Measurements from ENCODE around the gene VPS54. TPM values are rescaled to one million over a fixed set of nuclear protein-coding genes. Genes with fewer than 3 reads are reported as not detected.

Gene VPS54
- total RNA-seq, 1 experiment from 2014 or later: 33.8 TPM

GRCh38 chr2:63875131-63875527 is 144.1 kb downstream of the VPS54 start:
- DNase-seq: no peak
- H3K9ac ChIP-seq (ENCODE audit: low read length): no peak overlapping the region
- H3K4me2 ChIP-seq (ENCODE audit: low read depth, low read length, poor library complexity, severe bottlenecking): no peak overlapping the region
- no peaks in the 10 kb centered on the region for H3K4me1 ChIP-seq (ENCODE audit: low read length)
- H4K20me1 ChIP-seq (ENCODE audit: insufficient read depth, low read depth, low read length): no peaks in the 10 kb centered on the region
- H3K27me3 ChIP-seq (ENCODE audit: low read length): no peaks in the 10 kb centered on the region
- H2AFZ ChIP-seq (ENCODE audit: low read length): no peak overlapping the region
- H3K79me2 ChIP-seq (ENCODE audit: low read length): peaks cover 85% of the 10 kb centered on the region
- no peak overlapping the region for H3K27ac ChIP-seq (ENCODE audit: low read length)
- H3K9me2 ChIP-seq (replicated peaks; ENCODE audit: insufficient read depth, low read length): no peaks in the 10 kb centered on the region
- H3K36me3 ChIP-seq (ENCODE audit: insufficient read depth, low read length): peaks cover 42% of the 10 kb centered on the region
- H3K9me3 ChIP-seq (ENCODE audit: low read length): no peaks in the 10 kb centered on the region; the same call in 1 of the 2 replicates
- H3K4me3 ChIP-seq (ENCODE audit: low read length): no peak overlapping the region

- H3K9ac ChIP-seq (ENCODE audit: low read length): no peak overlapping the region
- H3K27ac ChIP-seq (ENCODE audit: low read length): no peak overlapping the region
- H3K36me3 ChIP-seq (ENCODE audit: insufficient read depth, low read length): peaks cover 44% of the 10 kb centered on the region
- H3K4me3 ChIP-seq (ENCODE audit: low read length): no peak overlapping the region
- H3K4me1 ChIP-seq (ENCODE audit: low read length): no peaks in the 10 kb centered on the region
- H3K79me2 ChIP-seq (ENCODE audit: low read length): peaks cover 85% of the 10 kb centered on the region
- no peak overlapping the region for H3K4me2 ChIP-seq (ENCODE audit: low read depth, low read length, poor library complexity, severe bottlenecking)
- DNase-seq: no peak
- no peaks in the 10 kb centered on the region; the same call in 1 of the 2 replicates for H3K9me3 ChIP-seq (ENCODE audit: low read length)
- H3K27me3 ChIP-seq (ENCODE audit: low read length): no peaks in the 10 kb centered on the region
- no peak overlapping the region for H2AFZ ChIP-seq (ENCODE audit: low read length)
- no peaks in the 10 kb centered on the region for H4K20me1 ChIP-seq (ENCODE audit: insufficient read depth, low read depth, low read length)
- H3K9me2 ChIP-seq (replicated peaks; ENCODE audit: insufficient read depth, low read length): no peaks in the 10 kb centered on the region
Measured at GRCh38 chr2:63874204-63875130, 144.8 kb downstream of the VPS54 start.

- Histone ChIP-seq H3K9ac (ENCODE audit: low read length) (no peak overlapping the region), H3K27ac (ENCODE audit: low read length) (no peak overlapping the region), H3K36me3 (ENCODE audit: insufficient read depth, low read length) (peaks cover 51% of the 10 kb centered on the region), H3K9me3 (ENCODE audit: low read length) (no peaks in the 10 kb centered on the region; the same call in 1 of the 2 replicates), H4K20me1 (ENCODE audit: insufficient read depth, low read depth, low read length) (no peaks in the 10 kb centered on the region), H3K4me3 (ENCODE audit: low read length) (no peak overlapping the region), H3K4me1 (ENCODE audit: low read length) (no peaks in the 10 kb centered on the region), H2AFZ (ENCODE audit: low read length) (no peak overlapping the region), H3K27me3 (ENCODE audit: low read length) (no peaks in the 10 kb centered on the region), H3K79me2 (ENCODE audit: low read length) (peaks cover 87% of the 10 kb centered on the region), H3K9me2 (replicated peaks; ENCODE audit: insufficient read depth, low read length) (no peaks in the 10 kb centered on the region), H3K4me2 (ENCODE audit: low read depth, low read length, poor library complexity, severe bottlenecking) (no peak overlapping the region)
- DNase-seq: no peak
Measured at GRCh38 chr2:63872571-63873328, 146.5 kb downstream of the VPS54 start.

GRCh38 chr2:63871864-63872263 is 147.4 kb downstream of the VPS54 start:
- H3K9me3 ChIP-seq (ENCODE audit: low read length): no peaks in the 10 kb centered on the region; the same call in 1 of the 2 replicates
- H3K4me3 ChIP-seq (ENCODE audit: low read length): no peak overlapping the region
- no peaks in the 10 kb centered on the region for H3K4me1 ChIP-seq (ENCODE audit: low read length)
- H4K20me1 ChIP-seq (ENCODE audit: insufficient read depth, low read depth, low read length): no peaks in the 10 kb centered on the region
- H3K9me2 ChIP-seq (replicated peaks; ENCODE audit: insufficient read depth, low read length): no peaks in the 10 kb centered on the region
- no peak for DNase-seq
- no peak overlapping the region for H3K9ac ChIP-seq (ENCODE audit: low read length)
- no peak overlapping the region for H3K4me2 ChIP-seq (ENCODE audit: low read depth, low read length, poor library complexity, severe bottlenecking)
- H3K27ac ChIP-seq (ENCODE audit: low read length): no peak overlapping the region
- H3K79me2 ChIP-seq (ENCODE audit: low read length): peaks cover 88% of the 10 kb centered on the region
- no peak overlapping the region for H2AFZ ChIP-seq (ENCODE audit: low read length)
- no peaks in the 10 kb centered on the region for H3K27me3 ChIP-seq (ENCODE audit: low read length)
- peaks cover 59% of the 10 kb centered on the region for H3K36me3 ChIP-seq (ENCODE audit: insufficient read depth, low read length)

- no peaks in the 10 kb centered on the region for H4K20me1 ChIP-seq (ENCODE audit: insufficient read depth, low read depth, low read length)
- H3K27ac ChIP-seq (ENCODE audit: low read length): no peak overlapping the region
- no peak for DNase-seq
- no peak overlapping the region for H2AFZ ChIP-seq (ENCODE audit: low read length)
- no peak overlapping the region for H3K9ac ChIP-seq (ENCODE audit: low read length)
- H3K4me3 ChIP-seq (ENCODE audit: low read length): no peak overlapping the region
- H3K9me3 ChIP-seq (ENCODE audit: low read length): no peaks in the 10 kb centered on the region; the same call in 1 of the 2 replicates
- H3K27me3 ChIP-seq (ENCODE audit: low read length): no peaks in the 10 kb centered on the region
- H3K79me2 ChIP-seq (ENCODE audit: low read length): peaks cover 88% of the 10 kb centered on the region
- H3K36me3 ChIP-seq (ENCODE audit: insufficient read depth, low read length): peaks cover 69% of the 10 kb centered on the region
- H3K4me1 ChIP-seq (ENCODE audit: low read length): peaks cover 9% of the 10 kb centered on the region
- no peaks in the 10 kb centered on the region for H3K9me2 ChIP-seq (replicated peaks; ENCODE audit: insufficient read depth, low read length)
- H3K4me2 ChIP-seq (ENCODE audit: low read depth, low read length, poor library complexity, severe bottlenecking): no peak overlapping the region
Measured at GRCh38 chr2:63870679-63871078, 148.5 kb downstream of the VPS54 start.

- H3K4me1 ChIP-seq (ENCODE audit: low read length): peaks cover 26% of the 10 kb centered on the region
- H3K27me3 ChIP-seq (ENCODE audit: low read length): no peaks in the 10 kb centered on the region
- H3K79me2 ChIP-seq (ENCODE audit: low read length): peaks cover 88% of the 10 kb centered on the region
- H3K36me3 ChIP-seq (ENCODE audit: insufficient read depth, low read length): peaks cover 78% of the 10 kb centered on the region
- no peaks in the 10 kb centered on the region for H3K9me2 ChIP-seq (replicated peaks; ENCODE audit: insufficient read depth, low read length)
- H3K9me3 ChIP-seq (ENCODE audit: low read length): no peaks in the 10 kb centered on the region
- DNase-seq: no peak
- H2AFZ ChIP-seq (ENCODE audit: low read length): no peak overlapping the region
- H3K27ac ChIP-seq (ENCODE audit: low read length): no peak overlapping the region
- H3K4me3 ChIP-seq (ENCODE audit: low read length): no peak overlapping the region
- H3K4me2 ChIP-seq (ENCODE audit: low read depth, low read length, poor library complexity, severe bottlenecking): no peak overlapping the region
- H3K9ac ChIP-seq (ENCODE audit: low read length): no peak overlapping the region
- H4K20me1 ChIP-seq (ENCODE audit: insufficient read depth, low read depth, low read length): no peaks in the 10 kb centered on the region
Measured at GRCh38 chr2:63866009-63866709, 153.1 kb downstream of the VPS54 start.

- no peak overlapping the region for H3K27ac ChIP-seq (ENCODE audit: low read length)
- no peaks in the 10 kb centered on the region for H3K27me3 ChIP-seq (ENCODE audit: low read length)
- no peaks in the 10 kb centered on the region for H3K9me2 ChIP-seq (replicated peaks; ENCODE audit: insufficient read depth, low read length)
- H3K9ac ChIP-seq (ENCODE audit: low read length): no peak overlapping the region
- H3K9me3 ChIP-seq (ENCODE audit: low read length): no peaks in the 10 kb centered on the region
- no peak overlapping the region for H3K4me2 ChIP-seq (ENCODE audit: low read depth, low read length, poor library complexity, severe bottlenecking)
- H2AFZ ChIP-seq (ENCODE audit: low read length): no peak overlapping the region
- H3K4me3 ChIP-seq (ENCODE audit: low read length): no peak overlapping the region
- no peak for DNase-seq
- peaks cover 84% of the 10 kb centered on the region for H3K79me2 ChIP-seq (ENCODE audit: low read length)
- H3K36me3 ChIP-seq (ENCODE audit: insufficient read depth, low read length): peaks cover 74% of the 10 kb centered on the region
- no peaks in the 10 kb centered on the region for H4K20me1 ChIP-seq (ENCODE audit: insufficient read depth, low read depth, low read length)
- H3K4me1 ChIP-seq (ENCODE audit: low read length): peaks cover 28% of the 10 kb centered on the region
Measured at GRCh38 chr2:63865159-63865799, 153.9 kb downstream of the VPS54 start.

All from Karpas-422 (cell line).